Thyroid gland (tissue), 4 donors: ENCODE data around the gene KMT2D.

Source experiments
- CTCF ChIP-seq, 6 experiments: fragments of 200-600 bp in 3 of 6; fragments of 450-650 bp in 3 of 6; sonication (generic) in 3 of 6; IDR thresholded peaks; one replicate each; pipeline ENCODE4 v1.5.1; 2016 to 2019; ENCODE audit warnings: antibody characterized with exemption in 6 of 6, mild to moderate bottlenecking in 2 of 6, inconsistent platforms in 1 of 6, moderate library complexity in 1 of 6
- POLR2A ChIP-seq, 2 donors: fragments of 450-650 bp; IDR thresholded peaks; one replicate each; pipeline ENCODE4 v1.6.1; 2017; ENCODE audit warnings: antibody characterized with exemption in 2 of 2, mild to moderate bottlenecking in 2 of 2, moderate library complexity in 1 of 2

DNA sequence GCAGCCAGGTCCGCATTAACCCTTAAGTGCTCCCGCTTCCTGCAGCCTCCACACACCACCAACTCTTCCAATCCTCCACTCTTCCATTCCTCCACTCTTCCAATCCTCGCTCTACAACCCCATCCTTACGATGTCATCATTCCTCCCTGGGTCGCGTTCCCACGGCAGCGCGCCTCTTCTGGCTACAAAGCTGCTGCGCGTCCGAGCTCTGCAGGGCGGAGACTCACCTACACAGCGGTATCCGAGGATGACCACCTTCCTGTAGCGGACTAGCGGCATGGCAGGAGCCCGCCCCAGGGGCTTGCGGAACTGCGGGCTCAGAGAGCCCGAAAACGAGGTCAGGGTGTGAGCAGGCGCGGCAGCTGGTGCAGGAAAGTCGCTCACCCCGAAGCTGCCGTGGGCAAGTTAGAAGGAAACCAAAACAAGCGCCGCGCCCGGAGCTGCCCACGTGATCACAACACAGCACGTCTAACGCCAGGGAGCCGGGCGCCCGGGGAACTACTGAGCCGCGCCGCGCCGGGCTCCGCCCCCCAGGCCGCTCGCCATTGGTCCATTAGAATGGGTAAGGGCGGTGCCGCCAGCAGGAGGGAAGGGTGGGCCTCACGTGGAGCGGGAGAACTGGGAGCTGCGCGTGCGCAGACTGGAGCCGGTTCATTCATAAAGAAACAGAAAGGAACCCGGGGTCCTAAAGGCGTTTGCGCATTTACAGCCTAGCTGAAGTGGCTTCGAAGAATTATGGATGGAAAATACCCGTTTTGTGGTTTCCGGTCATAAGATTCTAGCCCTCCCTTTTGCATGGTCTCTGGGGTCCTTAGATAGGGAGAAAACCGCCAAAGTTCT lies 9.1 kb upstream of the KMT2D start, which contains the start of gene RHEBL1:
- TF ChIP-seq CTCF (IDR thresholded peaks at IDR 0.05) (no peak), POLR2A (IDR thresholded peaks at IDR 0.05) (peak in 1 of 2 donors; percentile 45)
